Endothelial cell (in vitro differentiated cells): Measurements from ENCODE around the gene PLEKHA6. TPM values are rescaled to one million over a fixed set of nuclear protein-coding genes. Genes with fewer than 3 reads are reported as not detected.

Experiments
- DNase-seq: peaks from one replicate; pipeline ENCODE4 v3.0.0; 2021; ENCODE audit warnings: low spot score
- H3K27ac Mint-ChIP-seq: one replicate; pipeline ENCODE4 v1.8.0; 2021; ENCODE audit warnings: mixed read lengths, inconsistent platforms; ENCODE audit not compliant: unreplicated experiment
- H3K27me3 Mint-ChIP-seq: one replicate; pipeline ENCODE4 v1.8.0; 2021; ENCODE audit warnings: mild to moderate bottlenecking, moderate library complexity, mixed read lengths, inconsistent platforms; ENCODE audit not compliant: unreplicated experiment
- H3K36me3 Mint-ChIP-seq: one replicate; pipeline ENCODE4 v1.8.0; 2021; ENCODE audit warnings: mild to moderate bottlenecking, low read depth, mixed read lengths, inconsistent platforms; ENCODE audit not compliant: unreplicated experiment
- H3K4me1 Mint-ChIP-seq: one replicate; pipeline ENCODE4 v1.8.0; 2021; ENCODE audit warnings: mild to moderate bottlenecking, mixed read lengths, inconsistent platforms; ENCODE audit not compliant: unreplicated experiment
- H3K4me3 Mint-ChIP-seq: one replicate; pipeline ENCODE4 v1.8.0; 2021; ENCODE audit warnings: mild to moderate bottlenecking, mixed read lengths, inconsistent platforms; ENCODE audit not compliant: unreplicated experiment
- H3K9me3 Mint-ChIP-seq: one replicate; pipeline ENCODE4 v1.8.0; 2021; ENCODE audit warnings: mixed read lengths, inconsistent platforms; ENCODE audit not compliant: unreplicated experiment
- total RNA-seq: library from RNA; stranded (reverse); fragmentation: NEBNext Ultra II Directional; extraction: Animal tissue kit (Norgen Biotek cat#: 25700); gene quantifications from one replicate; pipeline ENCODE4 v1.2.1, GENCODE V29; 2021; ENCODE audit not compliant: unreplicated experiment
- TF ChIP-seq, protein P1 (sequence below): fragments of 200-600 bp; sonication (generic); IDR thresholded peaks from one replicate; pipeline ENCODE4 v1.5.0; 2021; ENCODE audit warnings: antibody characterized with exemption; ENCODE audit not compliant: unreplicated experiment

Gene PLEKHA6
- total RNA-seq, 1 donor from 2014 or later, result 3.7 TPM

DNA sequence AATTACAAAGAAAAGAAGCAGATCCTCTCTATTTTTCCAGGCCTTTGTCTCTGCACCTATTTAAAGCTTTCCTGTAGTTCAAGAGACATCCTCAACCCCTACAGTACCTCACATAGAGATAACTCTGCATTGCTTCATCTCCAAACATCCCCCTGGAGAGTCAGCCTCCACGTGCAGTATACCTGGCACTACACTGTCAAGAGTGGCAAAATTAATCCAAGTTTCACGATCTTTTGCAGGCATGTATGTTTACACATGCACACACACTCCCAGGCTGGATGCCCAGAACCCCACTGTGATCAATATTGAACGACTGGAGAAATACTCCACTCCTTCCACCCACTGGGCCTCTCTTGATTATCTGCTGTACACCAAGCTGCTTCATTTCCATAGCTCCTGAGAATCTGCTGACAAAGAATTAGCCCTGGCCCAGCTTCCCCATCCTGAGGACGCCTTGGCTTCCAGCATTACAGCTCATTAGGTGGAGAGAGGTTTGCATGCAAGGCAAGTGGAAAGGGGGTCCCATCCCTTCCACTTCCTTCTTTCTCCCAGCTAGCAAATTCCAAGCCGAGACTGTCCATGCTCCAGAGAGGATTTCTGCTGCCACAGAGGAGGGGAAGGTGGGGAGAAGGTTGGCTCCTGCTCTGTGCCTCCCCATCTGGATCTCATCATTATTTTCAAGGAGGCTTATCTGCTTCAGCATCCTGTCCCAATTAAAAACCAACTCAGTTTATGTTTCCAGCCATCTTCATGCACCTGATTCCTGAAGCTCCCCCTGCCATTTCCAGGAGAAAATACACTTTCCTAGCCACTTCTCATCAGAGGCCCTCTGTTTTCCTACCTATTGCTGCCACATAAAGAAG lies 79.4 kb downstream of the PLEKHA6 start:
- H3K36me3 Mint-ChIP-seq, result no peaks in the 10 kb centered on the region
- H3K9me3 Mint-ChIP-seq, result no peaks in the 10 kb centered on the region
- peaks cover 5% of the 10 kb centered on the region for H3K4me1 Mint-ChIP-seq
- H3K27me3 Mint-ChIP-seq, result peaks cover 6% of the 10 kb centered on the region
- TF ChIP-seq, protein P1, sequence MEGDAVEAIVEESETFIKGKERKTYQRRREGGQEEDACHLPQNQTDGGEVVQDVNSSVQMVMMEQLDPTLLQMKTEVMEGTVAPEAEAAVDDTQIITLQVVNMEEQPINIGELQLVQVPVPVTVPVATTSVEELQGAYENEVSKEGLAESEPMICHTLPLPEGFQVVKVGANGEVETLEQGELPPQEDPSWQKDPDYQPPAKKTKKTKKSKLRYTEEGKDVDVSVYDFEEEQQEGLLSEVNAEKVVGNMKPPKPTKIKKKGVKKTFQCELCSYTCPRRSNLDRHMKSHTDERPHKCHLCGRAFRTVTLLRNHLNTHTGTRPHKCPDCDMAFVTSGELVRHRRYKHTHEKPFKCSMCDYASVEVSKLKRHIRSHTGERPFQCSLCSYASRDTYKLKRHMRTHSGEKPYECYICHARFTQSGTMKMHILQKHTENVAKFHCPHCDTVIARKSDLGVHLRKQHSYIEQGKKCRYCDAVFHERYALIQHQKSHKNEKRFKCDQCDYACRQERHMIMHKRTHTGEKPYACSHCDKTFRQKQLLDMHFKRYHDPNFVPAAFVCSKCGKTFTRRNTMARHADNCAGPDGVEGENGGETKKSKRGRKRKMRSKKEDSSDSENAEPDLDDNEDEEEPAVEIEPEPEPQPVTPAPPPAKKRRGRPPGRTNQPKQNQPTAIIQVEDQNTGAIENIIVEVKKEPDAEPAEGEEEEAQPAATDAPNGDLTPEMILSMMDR, result no peak
- no peak for DNase-seq
- no peak overlapping the region for H3K27ac Mint-ChIP-seq
- H3K4me3 Mint-ChIP-seq, result no peak overlapping the region

DNA sequence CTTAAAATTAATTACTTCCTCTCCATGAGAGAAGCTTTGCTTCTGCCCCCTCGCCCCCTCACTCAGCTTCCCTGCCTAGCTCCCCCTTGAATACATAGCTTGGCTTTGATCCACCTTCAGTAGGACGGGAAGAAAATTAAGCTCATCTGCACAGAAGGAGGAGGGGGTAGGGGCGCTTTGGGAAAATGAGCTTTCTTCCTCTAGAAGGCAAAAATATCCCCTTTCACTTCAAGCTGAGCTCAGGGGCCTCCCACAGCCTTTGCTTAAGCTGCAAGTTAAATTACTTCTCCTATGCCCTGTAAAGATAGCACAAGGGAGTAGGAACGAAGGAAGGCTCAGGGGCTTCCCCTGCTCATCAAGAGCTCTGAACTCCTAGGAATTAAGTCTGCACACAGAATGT lies 80.8 kb downstream of the PLEKHA6 start:
- no peaks in the 10 kb centered on the region for H3K36me3 Mint-ChIP-seq
- TF ChIP-seq, protein P1, result no peak
- H3K9me3 Mint-ChIP-seq, result no peaks in the 10 kb centered on the region
- peaks cover 7% of the 10 kb centered on the region for H3K4me1 Mint-ChIP-seq
- peaks cover 6% of the 10 kb centered on the region for H3K27me3 Mint-ChIP-seq
- no peak overlapping the region for H3K27ac Mint-ChIP-seq
- no peak overlapping the region for H3K4me3 Mint-ChIP-seq
- no peak for DNase-seq

DNA sequence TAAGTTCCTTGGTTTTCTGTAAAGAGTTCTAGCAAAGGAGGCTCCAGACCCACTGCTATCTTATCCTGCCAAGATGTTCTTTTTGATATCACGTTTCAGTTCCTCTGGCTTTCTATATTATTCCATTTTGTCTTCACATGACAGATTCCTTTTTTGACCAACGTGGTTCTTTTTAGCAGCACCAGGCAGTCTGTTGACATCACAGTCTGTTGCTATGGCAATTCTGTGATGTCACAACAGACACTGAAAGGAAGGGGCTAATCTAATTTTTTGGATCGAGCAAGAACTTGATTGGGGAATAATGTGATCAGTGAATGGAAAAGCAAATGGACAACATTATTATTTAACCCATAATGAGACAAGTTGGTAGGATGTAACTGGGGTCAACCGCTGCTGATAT lies 81.5 kb downstream of the PLEKHA6 start:
- Mint-ChIP-seq H3K9me3 (no peaks in the 10 kb centered on the region), H3K27ac (peak overlapping the region; percentile 11), H3K4me1 (peaks cover 7% of the 10 kb centered on the region), H3K36me3 (no peaks in the 10 kb centered on the region), H3K4me3 (no peak overlapping the region), H3K27me3 (peaks cover 5% of the 10 kb centered on the region)
- TF ChIP-seq, protein P1, result no peak
- DNase-seq, result no peak

DNA sequence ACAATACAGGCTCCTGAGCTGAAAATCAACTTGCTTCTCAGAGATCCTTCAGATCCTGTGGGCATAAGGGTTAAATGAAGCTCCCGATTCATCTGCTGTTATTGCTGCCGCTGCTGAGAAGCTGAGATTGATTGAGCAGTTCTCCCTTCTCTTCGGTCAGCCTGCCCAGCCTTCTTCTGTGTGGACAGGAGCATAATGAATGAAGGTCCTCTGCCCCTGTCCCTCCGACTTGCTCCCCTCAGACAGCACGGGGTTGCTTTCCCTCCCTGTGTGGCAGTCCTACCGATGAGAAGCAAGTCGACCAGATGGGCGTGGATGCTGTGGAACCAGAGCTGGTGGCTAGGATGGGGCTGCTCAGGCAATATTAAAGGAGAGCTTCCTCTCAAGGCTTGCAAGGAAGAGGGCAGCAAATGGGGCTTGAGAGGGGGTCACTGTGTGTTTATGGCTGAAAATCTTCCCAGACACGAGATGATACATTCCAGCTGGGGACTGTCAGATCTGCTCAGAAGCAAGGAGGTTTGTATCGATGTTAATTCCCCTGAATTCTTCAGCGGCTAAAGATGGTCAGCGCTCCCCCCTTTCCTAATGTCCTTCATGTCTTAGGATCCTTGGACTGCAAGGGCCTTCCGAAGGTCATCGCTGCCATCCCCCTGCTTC lies 82.0 kb downstream of the PLEKHA6 start:
- H3K4me3 Mint-ChIP-seq, result no peak overlapping the region
- no peaks in the 10 kb centered on the region for H3K36me3 Mint-ChIP-seq
- DNase-seq, result no peak
- no peak overlapping the region for H3K27ac Mint-ChIP-seq
- peaks cover 7% of the 10 kb centered on the region for H3K4me1 Mint-ChIP-seq
- TF ChIP-seq, protein P1, result no peak
- no peaks in the 10 kb centered on the region for H3K9me3 Mint-ChIP-seq
- peaks cover 5% of the 10 kb centered on the region for H3K27me3 Mint-ChIP-seq
